Upper lobe of left lung (tissue), 6 donors: ENCODE results near the gene SMCHD1. TPM values are rescaled to one million over a fixed set of nuclear protein-coding genes. Genes with fewer than 3 reads are reported as not detected.

Experiments used
- ATAC-seq, 2 donors: fragments of 200-7000 bp; cut with Tn5 transposase; one replicate each; pipeline ENCODE4 v1.9.1; 2022; ENCODE audit warnings: mild to moderate bottlenecking in 2 of 2, moderate library complexity in 2 of 2; ENCODE audit not compliant: low FRiP score in 2 of 2
- DNase-seq, 2 donors: peaks; one replicate each; pipeline ENCODE4 v3.0.0-alpha.2; 2019 to 2020
- H3K27ac ChIP-seq, 4 donors: fragments of 200-600 bp; sonication (generic); one replicate each; pipeline ENCODE4 v1.5.1; 2016 to 2019
- H3K27me3 ChIP-seq, 4 donors: fragments of 200-600 bp; sonication (generic); one replicate each; pipeline ENCODE4 v1.5.1; 2017 to 2019
- H3K36me3 ChIP-seq, 4 donors: fragments of 200-600 bp; sonication (generic); one replicate each; pipeline ENCODE4 v1.5.1; 2016 to 2019
- H3K4me1 ChIP-seq, 4 donors: fragments of 200-600 bp; sonication (generic); one replicate each; pipeline ENCODE4 v1.5.1; 2018 to 2019
- H3K4me3 ChIP-seq, 4 donors: fragments of 200-600 bp; sonication (generic); one replicate each; pipeline ENCODE4 v1.5.1; 2017 to 2019; ENCODE audit warnings: mild to moderate bottlenecking in 2 of 4, moderate library complexity in 1 of 4
- H3K9me3 ChIP-seq, 4 donors: fragments of 200-600 bp; sonication (generic); one replicate each; pipeline ENCODE4 v1.5.1; 2018 to 2019
- CTCF ChIP-seq, 6 experiments: fragments of 450-650 bp in 4 of 6; fragments of 200-600 bp in 2 of 6; sonication (generic) in 2 of 6; IDR thresholded peaks; one replicate each; pipeline ENCODE4 v1.5.1; 2016 to 2019; ENCODE audit warnings: antibody characterized with exemption in 6 of 6
- EP300 ChIP-seq, 4 donors: sonication (generic); formaldehyde crosslinking; IDR thresholded peaks; one replicate each; pipeline ENCODE4 v1.5.1; 2017; ENCODE audit warnings: antibody characterized with exemption in 4 of 4, control low read depth in 2 of 4
- POLR2A ChIP-seq, 4 donors: fragments of 450-650 bp; IDR thresholded peaks; one replicate each; pipeline ENCODE4 v1.5.1; 2016 to 2017; ENCODE audit warnings: antibody characterized with exemption in 4 of 4, mild to moderate bottlenecking in 2 of 4
- POLR2AphosphoS5 ChIP-seq, 2 donors: sonication (generic); formaldehyde crosslinking; IDR thresholded peaks; one replicate each; pipeline ENCODE4 v1.5.1; 2017; ENCODE audit warnings: antibody characterized with exemption in 2 of 2
- WGBS, 2 donors: methylation state at CpG; one replicate each; pipeline ENCODE4 v1.1.5; 2017 to 2018; 5-methylcytosine and 5-hydroxymethylcytosine counted together
- total RNA-seq, 6 donors: library from RNA; depleted of rRNA in 4 of 6; stranded (reverse); fragments of >200 nt in 4 of 6; gene quantifications; one replicate each; pipeline versions ENCODE4 v1.1.0 to v1.2.1, GENCODE V29; 2016 to 2021
- donor health status: DM: no; HTN: no; CAD: no; lungs with moderate emphysema.
- donor health status: DM: no; HTN: yes; CAD: no; lungs with severe emphysema.

Gene SMCHD1
- total RNA-seq, 6 donors from 2014 or later, result 39.2 to 157 (median 58.9) TPM

- Histone ChIP-seq H3K36me3 (no peaks in the 10 kb centered on the region), H3K4me3 (no peak overlapping the region), H3K9me3 (peaks cover 0 to 5% (median 0%) of the 10 kb centered on the region in 4 donors), H3K27me3 (no peaks in the 10 kb centered on the region), H3K4me1 (no peaks in the 10 kb centered on the region), H3K27ac (no peak overlapping the region)
- 94 to 98% methylated on average over 1 of the region's 1 CpG for WGBS, 2 donors
- DNase-seq, result no peak
- no peak for TF ChIP-seq POLR2AphosphoS5 (IDR thresholded peaks at IDR 0.05)
- TF ChIP-seq EP300 (IDR thresholded peaks at IDR 0.05), result no peak
- TF ChIP-seq CTCF (IDR thresholded peaks at IDR 0.05), result no peak
- no peak for TF ChIP-seq POLR2A (IDR thresholded peaks at IDR 0.05)
- ATAC-seq, result no peak
Measured at GRCh38 chr18:2840521-2840920, 185.0 kb downstream of the SMCHD1 start.

GRCh38 chr18:2843146-2843545 is 187.6 kb downstream of the SMCHD1 start:
- ATAC-seq, result no peak
- WGBS, 2 donors, result 53 to 70% methylated on average over 6 of the region's 6 CpGs

GRCh38 chr18:2845172-2845571 is 189.6 kb downstream of the SMCHD1 start:
- Histone ChIP-seq H3K4me3 (no peak overlapping the region), H3K27ac (peak overlapping the region in 1 of 4 donors; percentile 32), H3K4me1 (peaks cover 15 to 35% (median 22%) of the 10 kb centered on the region in 4 donors), H3K27me3 (peaks cover 0 to 13% (median 8%) of the 10 kb centered on the region in 4 donors), H3K36me3 (no peaks in the 10 kb centered on the region), H3K9me3 (no peaks in the 10 kb centered on the region)
- ATAC-seq (peak; percentile 4 to 28), DNase-seq (peak in 1 of 2 donors; percentile 34)
- WGBS, 2 donors, result 64 to 73% methylated on average over 4 of the region's 4 CpGs
- no peak for TF ChIP-seq EP300 (IDR thresholded peaks at IDR 0.05)
- TF ChIP-seq POLR2A (IDR thresholded peaks at IDR 0.05), result peak in 1 of 4 donors; percentile 32
- TF ChIP-seq POLR2AphosphoS5 (IDR thresholded peaks at IDR 0.05), result peak in 1 of 2 donors; percentile 14
- TF ChIP-seq CTCF (IDR thresholded peaks at IDR 0.05), result no peak

More at GRCh38 chr18:2843146-2843545, 187.6 kb downstream of the SMCHD1 start:
- Histone ChIP-seq H3K27ac (no peak overlapping the region), H3K36me3 (no peaks in the 10 kb centered on the region), H3K4me3 (no peak overlapping the region), H3K4me1 (peaks cover 15 to 23% (median 18%) of the 10 kb centered on the region in 4 donors), H3K9me3 (no peaks in the 10 kb centered on the region), H3K27me3 (peaks cover 0 to 13% (median 8%) of the 10 kb centered on the region in 4 donors)
- TF ChIP-seq EP300 (IDR thresholded peaks at IDR 0.05) (no peak), POLR2AphosphoS5 (IDR thresholded peaks at IDR 0.05) (no peak), CTCF (IDR thresholded peaks at IDR 0.05) (no peak), POLR2A (IDR thresholded peaks at IDR 0.05) (peak in 1 of 4 donors; percentile 51)
- DNase-seq, result peak in 1 of 2 donors; percentile 36

- peak within 1 kb of the TSS; percentile 15 to 58 (median 54) for H3K4me3 ChIP-seq
- WGBS, 2 donors, result 1 to 2% methylated on average over 34 to 51 of the region's 80 CpGs
- peaks cover 15 to 35% (median 22%) of the 10 kb centered on the region in 4 donors for H3K4me1 ChIP-seq
- peak within 1 kb of the TSS; percentile 54 to 85 (median 82) for H3K27ac ChIP-seq
- TF ChIP-seq POLR2A (IDR thresholded peaks at IDR 0.05), result peak in 2 of 4 donors; percentile 27 to 83
- TF ChIP-seq EP300 (IDR thresholded peaks at IDR 0.05), result no peak
- no peak for TF ChIP-seq POLR2AphosphoS5 (IDR thresholded peaks at IDR 0.05)
- no peak for TF ChIP-seq CTCF (IDR thresholded peaks at IDR 0.05)
- H3K36me3 ChIP-seq, result no peaks in the 10 kb centered on the region
- peaks cover 0 to 13% (median 8%) of the 10 kb centered on the region in 4 donors for H3K27me3 ChIP-seq
- DNase-seq (peak; percentile 79 to 91), ATAC-seq (peak; percentile 66 to 84)
- no peaks in the 10 kb centered on the region for H3K9me3 ChIP-seq
Measured at GRCh38 chr18:2846636-2847316, 191.2 kb downstream of the SMCHD1 start, which contains the start of gene EMILIN2. EMILIN2 (plus strand) TSS chr18:2847006; CDS start chr18:2847189, 183 bp downstream.
